ENCODE data around the gene RTL9.
"Not testable (repeated sequence)": the region's sequence is repeated elsewhere in the genome, so short reads cannot be mapped to it uniquely, and the experiment has no call there.

The RTL9 gene

DNA sequence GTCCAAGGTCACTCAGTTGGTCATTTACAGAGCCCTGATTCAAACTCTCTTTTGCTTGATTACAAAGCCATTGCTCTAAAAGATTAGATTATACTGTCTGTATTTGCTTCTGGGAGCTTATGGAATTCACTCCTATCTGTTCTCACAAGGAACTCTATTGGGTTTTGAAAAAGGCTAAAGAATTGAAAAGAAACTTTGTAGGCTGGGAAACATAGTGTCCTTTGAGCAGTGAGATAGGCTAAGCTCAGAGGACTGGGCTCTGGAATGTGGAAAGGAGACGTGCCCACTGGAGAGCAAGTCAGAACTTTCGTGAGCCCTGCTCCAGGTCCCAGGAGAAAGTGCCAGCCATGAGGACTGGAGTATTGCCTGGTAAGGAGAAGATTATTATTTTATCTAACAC, at the start of gene RTL9:
Gene RTL9, plus strand, starts transcription at position 301 of the 400 bp plus-strand sequence. CDS start 91,770 bp downstream, outside the sequence.
- DNase-seq = no peak

DNA sequence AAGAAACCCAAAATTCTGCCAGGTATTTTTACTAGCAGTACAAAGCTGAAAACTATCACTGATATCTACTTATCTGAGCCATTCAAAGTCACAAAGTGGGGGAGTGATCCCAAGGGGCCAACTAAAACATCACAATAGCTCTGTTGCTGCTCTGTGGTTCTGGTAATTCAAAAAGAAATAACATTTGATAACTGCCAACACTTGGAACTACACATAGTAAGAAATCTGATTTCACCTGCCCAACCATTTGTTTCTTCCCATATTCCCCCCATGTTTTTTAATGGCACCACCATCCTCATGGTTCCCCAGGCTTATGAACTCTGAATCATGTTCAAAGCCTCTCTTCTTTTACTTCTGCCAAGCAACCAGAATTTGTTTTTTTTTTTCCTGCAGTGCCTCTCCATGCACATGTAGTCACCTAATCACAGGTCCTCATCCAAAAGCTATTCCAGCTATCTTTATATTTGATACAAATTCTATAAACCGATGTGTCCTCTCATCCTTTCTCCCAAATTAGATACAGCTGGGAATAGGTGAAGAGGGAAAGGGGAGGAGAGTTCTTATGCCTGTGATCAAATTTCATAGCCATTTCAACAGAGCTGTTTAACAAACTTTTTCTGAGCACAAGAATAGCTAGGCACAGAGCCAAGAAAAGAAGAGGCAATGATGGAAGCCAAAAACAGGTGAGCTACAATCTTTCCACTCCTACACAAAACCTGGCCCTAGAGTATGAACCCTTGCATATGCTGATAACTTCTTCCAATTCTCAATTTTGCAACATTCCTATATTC, 48.5 kb upstream of the RTL9 start:
- no peak for DNase-seq

DNA sequence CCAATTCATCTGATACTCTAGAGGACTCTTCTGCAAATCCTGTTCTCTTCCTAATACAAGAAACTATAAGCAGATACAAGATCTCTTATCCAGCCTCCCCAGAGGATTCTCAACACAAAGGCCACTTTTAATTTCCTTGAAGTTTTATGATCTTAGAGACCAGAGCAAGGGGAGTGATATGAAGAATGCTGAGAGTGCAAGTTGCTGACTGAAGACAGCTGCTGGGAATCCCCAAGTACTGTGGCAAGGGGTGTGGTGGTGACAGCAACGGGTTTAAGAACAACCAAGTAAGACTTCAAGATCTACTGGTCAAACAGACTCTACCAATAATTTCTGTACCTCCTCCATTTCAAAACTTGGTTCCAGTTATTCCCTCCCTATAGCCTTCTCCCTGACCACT, 47.8 kb upstream of the RTL9 start:
- DNase-seq = peak; percentile 12 to 55

DNA sequence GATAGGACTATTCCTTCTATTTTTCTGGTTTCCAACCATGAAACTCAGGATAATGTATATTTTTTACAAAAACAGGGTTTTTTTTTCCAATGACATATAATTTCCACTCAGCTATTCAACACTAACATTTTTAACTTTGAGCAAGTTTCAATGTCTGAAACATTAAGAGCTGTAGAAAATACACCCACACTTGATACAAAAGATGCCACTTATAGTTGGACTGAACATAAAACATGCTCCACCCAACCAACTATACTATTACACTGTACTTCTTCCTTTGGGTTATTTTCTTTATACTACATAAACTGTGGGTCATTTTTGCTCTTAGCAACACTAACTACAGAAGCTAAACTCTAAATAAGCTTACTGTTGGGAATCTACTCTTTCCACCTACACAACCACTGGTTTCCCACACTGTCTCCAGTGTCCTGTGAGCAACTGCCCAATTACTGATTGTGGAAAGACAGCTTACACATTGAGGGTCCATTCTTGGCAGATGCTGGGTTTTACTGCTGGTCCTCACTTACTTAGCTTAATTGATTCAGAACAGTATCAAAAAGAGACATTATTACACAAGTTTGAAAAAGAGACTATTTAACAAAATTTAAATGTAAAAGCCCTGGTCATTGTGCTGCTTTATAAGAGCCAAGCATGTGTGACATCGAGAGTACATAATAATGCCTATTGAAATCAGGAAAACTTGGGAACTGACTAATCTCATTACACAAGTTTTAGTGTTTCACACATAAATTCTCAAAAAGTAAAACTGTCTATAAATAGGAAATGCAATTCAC, 47.0 kb upstream of the RTL9 start:
- DNase-seq = no peak

DNA sequence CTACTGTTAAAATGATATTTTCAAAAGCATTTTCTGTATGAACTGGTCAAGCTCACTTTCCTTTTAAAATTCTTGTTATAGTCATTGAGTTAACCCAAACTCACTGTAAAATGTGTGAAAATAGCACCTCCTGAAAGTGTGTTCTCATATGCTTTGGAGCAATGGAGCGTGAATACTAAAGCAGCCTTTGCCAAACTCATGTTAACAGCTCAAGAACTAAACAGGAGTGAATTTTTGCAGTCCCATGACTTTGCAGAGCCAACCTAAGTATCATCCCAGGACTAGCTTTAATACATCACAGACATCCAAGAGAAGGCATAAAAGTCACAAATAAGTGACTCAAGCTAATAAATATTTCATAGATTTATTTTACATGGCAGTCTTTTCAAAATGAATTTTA, 43.1 kb upstream of the RTL9 start:
- DNase-seq = no peak

DNA sequence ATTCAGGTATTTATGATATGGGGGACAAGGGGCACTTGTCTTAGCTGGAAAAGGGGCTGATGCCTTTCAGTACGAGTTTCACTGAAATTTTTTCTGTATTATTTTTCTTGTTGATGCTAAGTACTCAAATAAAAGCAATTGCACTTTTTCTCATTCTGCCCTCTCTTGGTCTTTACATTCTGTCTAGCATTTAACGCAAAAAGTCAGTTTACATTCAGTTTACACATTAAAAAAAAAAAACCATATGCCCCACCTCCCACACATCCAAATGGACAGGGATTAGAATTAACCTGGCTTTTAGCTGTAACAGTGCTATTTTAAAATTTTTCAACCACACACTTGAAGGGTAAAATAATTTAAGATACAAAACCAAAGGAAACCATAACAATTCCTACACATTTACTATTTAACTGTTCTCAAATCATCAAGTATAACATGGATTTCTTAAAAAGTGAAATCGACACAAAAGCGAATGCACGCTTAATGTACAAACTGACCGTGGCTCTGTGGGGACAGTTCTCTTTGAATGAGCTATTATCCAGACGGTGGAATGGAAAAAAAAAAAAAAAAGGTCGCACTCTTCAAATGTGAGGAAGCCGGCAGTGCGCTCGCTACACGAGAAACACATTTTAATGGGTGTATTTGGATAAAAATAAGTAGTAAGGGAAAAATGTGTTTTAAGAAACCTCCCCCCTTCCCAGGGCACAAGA, 42.1 kb upstream of the RTL9 start:
- DNase-seq = no peak

DNA sequence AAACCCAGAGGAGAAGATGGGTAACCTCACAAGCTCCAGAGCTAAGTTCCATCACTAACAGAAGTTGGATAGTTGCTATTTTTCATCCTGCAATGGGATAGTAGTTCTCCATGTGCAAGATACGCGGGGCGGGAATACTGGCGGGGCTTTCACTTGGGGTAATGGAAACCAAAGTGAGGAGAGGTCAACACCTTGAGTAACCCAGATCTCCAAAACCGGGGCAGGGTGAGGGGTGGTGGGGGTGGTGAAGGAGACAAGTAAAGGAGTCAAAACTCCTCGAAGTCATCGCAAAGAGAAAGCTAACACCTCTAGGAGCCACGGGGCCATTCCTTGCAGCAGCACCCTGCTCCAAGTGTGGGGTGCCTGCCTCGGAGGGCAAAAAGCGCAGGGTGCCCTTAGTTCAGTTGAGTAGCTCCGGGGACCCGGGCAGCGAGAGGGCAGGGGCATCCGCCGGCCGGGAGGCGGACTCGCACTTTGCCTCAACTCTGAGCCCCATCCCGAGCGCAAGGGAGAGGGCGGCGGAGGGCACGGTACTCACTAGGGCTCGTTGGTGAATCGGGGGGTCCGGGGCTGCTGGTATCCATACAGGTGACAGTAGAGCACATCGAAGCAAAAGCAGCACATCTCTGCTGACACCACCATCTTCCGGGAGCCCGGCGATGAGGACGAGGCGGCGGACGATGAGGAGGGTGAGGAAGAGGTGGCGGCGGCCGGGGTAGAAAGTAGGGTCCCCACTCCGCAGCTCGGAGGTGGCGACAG, 41.4 kb upstream of the RTL9 start:
- peak; percentile 2 to 24 for DNase-seq

DNA sequence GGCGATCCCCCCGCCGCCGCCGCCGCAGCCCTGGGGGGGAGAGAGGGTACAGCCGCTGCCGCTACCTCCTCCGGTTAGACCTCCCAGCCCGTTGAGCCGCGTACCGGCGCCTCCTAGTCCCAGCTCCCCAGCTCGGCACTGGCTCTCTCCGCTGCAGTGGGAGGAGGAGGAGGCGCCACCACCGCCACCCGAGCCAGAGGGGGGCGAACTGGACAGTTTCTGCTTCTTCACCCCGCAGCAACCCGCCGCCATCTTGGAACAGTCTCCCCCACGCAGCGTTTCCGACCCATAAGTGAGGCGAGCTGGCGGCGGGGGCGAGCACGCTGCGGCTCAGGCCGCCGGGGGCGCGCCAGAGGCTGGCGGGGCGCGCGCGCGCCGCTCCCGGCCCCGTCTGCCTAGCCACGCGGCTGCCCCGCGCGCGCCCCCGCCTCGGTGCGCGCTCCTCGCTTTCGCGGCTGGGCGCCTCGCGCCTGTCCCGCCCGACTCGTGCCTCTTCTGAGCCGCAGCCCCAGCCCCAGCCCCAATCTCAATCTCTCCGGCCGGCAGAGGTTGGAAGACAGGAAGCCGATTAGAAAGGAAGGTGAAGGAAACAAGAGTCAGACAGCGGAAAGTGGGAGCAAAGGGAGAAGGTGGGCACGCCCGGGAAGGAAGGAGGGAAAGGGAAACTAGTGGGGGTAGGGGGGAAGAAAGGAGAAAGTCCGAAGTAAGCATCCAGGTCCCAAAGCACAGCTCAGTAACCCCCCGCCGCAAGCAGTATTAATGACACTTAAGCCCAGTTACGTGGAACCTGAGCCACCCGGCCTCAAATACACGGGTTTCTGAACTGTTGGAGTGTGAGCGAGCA, 40.6 kb upstream of the RTL9 start, which contains the start of gene AMMECR1:
Gene AMMECR1, minus strand, starts transcription at position 266 of the 844 bp plus-strand sequence. Its CDS starts 14 bp downstream, at position 252.
- DNase-seq = peak; percentile 85 to 88

DNA sequence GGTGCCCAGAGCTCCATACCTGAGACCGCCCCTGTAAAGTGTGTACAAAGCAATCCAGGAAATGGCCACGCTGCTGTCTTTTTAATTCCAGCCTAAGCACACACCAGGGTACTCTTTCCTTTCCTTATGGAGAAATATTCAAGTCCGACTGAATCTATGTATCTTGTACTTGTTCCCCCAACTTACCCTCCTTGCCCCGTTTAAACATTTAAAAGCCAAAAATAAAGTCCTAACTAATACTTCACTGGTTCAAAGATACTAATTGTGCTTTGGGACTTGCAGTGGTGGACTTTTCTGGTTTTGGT, 40.0 kb upstream of the RTL9 start:
- DNase-seq = no peak

DNA sequence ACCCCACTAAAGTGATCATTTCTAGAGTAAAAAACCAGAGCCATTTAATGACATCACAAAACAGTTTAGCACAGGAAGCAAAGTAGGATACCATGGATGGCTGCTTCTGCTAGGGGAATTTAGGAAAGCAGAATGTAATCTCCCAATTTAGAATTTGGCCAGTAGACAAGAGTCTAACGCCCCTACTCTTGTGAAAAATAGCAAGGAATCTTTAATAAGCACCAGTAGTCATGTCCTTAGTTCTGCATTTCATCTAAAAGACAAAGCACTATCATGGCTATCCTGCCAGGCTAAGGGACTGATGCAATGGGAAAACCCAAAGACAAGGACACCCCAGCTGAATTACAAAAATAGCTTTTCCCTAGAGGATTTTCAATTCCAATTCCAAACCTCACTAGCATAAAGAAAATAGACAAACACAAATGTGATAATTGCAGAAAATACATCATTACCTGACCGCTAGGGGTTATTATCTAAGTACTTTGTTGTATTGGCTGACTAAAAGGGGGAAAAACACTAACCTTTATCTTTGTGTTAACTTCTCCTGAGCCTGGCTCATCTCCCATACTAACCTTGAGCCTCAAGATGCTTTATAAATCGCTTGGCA, 38.2 kb upstream of the RTL9 start:
- no peak for DNase-seq

DNA sequence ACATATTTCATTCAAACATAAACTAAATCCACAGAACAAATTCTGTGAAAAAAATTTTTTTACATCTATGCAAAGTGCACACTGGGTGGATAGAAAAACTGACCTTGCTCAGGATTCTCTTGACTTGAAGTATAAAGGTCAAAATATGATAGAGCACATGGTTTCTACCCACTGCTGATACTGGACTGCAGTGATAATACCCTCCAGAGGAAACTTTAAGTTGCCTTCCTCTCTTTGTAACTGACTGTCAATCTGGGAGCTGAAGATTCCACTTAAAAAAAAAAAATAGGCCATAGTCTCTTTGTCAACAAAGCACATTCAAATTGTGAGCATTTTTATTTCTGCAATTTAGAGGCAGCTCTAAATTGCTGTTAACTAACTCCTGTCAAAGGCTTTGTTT, 37.6 kb upstream of the RTL9 start:
- DNase-seq = no peak

DNA sequence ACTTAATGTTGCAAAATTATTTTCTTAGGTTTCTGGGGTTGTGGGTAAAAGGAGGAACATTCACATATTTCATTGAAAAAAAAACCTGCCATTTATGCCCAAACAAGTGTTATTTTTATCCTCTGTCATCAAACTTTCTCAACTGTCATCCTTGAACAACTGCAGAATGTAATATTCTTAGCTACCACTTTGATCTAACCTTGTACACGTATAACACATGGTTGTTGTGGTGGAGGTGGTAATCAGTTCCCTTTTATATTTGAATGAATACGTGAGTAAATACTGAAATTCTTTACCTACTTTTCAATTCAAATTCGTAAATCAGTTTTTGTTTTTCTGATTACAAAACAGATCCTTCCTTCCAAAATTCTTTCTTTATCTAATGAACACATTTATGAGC, 37.0 kb upstream of the RTL9 start:
- DNase-seq = no peak

DNA sequence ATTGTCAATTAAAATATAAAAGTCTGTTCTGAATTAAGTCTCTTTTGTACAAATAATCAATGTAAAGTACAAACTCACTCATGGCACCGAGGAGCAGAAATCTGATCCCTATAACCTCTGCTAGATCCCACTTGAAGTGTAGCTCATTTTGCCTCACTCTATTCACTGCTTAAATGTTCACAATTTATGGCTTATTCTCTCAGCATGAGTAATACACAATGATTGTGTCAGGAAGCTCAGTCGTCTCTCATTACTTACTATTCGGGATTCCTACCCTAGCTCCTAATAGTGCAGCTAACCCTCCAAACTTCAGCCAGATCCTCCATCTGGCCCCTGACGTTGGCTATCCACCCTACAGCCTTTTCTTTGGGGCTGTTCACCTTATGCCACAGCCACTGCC, 36.0 kb upstream of the RTL9 start:
- no peak for DNase-seq

DNA sequence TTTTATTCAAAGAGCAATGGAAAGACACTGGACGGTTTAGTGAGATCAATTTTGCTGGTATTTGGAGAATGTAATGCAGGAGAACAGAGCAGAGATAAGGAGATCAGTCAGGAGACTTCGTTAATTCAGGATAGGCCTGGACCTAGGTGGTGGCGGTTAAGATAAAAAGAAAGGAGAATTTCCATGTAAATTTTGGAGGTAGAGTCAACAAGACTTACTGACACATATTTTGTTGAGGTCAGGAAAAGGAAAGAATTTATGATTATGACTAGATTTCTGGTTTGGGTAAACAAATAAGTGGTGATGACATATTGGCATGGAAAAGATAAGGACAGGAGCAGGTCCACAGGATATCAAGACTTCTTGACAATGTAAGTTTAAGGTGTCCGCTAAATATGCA, 31.9 kb upstream of the RTL9 start:
- no peak for DNase-seq

DNA sequence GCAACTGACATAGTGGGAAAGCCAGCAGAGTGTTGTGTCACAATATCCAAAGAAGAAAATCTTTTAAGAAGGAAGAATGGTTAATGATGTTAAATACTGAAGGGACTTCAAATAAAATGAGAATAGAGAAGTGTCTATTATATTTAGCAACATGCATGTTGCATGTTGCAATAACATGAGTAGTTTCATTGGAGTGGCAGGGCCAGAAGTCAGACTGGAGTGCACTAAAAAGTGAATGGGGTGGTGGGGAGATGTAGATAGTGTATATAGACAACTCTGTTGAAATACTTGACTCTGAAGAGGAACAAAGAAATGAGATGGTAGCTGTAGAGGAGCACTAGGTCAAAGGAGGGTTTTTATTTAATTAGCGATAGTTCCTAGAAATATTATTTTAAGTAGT, 31.3 kb upstream of the RTL9 start:
- DNase-seq = peak in 1 of 2 donors; percentile 6

DNA sequence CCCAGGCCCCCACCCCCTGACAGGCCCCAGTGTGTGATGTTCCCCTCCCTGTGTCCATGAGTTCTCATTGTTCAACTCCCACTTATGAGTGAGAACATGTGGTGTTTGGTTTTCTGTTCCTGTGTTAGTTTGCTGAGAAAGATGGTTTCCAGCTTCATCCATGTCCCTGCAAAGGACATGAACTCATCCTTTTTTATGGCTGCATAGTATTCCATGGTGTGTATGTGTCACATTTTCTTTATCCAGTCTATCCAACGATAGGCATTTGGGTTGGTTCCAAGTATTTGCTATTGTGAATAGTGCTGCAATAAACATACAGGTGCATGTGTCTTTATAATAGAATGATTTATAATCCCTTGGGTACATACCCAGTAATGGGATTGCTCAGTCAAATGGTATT, 30.0 kb upstream of the RTL9 start:
- not testable (repeated sequence) for DNase-seq

DNA sequence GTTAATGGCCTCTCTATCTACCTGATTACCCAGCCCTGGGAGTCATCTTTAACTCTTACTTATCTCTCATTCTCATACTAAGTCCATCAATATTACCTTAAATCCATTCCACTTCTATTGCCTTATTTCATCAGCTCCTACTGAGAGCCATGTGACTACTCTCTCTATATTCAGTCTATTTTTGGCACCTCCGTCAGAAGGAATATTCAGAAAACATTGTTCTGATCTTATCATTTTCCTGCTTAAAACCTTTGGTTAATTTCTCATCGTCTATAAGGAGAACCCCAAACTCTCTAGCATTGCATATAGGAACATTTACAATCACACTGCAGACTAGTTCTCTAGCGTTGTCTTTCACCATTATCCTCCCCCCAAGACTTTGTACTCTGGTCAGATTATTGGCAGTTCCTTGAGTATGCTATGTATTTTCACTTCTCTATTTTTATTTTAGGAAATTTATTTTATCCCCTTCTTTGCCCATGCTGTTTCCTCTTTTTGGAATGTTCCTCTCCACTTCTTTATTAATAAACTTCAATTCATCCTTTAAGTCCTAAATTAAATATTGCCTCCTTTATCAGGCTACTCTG, 27.1 kb upstream of the RTL9 start:
- DNase-seq = no peak

DNA sequence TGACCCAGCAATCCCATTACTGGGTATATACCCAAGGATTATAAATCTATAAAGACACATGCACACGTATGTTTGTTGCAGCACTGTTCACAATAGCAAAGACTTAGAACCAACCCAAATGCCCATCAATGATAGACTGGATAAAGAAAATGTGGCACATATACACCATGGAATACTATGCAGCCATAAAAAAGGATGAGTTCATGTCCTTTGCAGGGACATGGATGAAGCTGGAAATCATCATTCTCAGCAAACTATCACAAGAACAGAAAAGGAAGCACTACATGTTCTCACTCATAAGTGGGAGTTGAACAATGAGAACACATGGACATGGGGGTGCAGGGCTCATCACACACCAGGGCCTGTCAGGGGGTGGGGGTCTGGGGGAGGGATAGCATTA, 25.2 kb upstream of the RTL9 start:
- not testable (repeated sequence) for DNase-seq

DNA sequence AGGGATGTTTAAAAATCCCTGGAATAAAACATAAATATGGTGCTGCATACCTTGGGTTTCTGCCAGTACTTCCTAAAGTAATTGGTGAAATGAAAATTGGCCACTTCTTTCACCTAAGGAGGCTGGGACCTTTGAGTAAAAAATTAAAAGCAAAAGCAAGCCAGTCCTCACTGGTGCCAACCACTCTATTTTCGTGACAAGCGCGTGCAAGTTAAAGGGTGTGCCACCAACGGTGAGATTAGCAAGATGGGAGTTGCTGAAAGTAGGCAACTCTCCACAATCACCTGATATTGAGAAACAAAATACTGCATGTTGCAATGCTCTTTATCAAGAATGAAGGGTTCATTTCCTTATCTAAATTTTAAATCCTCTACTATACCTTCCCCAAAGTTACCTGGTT, 19.7 kb upstream of the RTL9 start:
- DNase-seq = no peak

DNA sequence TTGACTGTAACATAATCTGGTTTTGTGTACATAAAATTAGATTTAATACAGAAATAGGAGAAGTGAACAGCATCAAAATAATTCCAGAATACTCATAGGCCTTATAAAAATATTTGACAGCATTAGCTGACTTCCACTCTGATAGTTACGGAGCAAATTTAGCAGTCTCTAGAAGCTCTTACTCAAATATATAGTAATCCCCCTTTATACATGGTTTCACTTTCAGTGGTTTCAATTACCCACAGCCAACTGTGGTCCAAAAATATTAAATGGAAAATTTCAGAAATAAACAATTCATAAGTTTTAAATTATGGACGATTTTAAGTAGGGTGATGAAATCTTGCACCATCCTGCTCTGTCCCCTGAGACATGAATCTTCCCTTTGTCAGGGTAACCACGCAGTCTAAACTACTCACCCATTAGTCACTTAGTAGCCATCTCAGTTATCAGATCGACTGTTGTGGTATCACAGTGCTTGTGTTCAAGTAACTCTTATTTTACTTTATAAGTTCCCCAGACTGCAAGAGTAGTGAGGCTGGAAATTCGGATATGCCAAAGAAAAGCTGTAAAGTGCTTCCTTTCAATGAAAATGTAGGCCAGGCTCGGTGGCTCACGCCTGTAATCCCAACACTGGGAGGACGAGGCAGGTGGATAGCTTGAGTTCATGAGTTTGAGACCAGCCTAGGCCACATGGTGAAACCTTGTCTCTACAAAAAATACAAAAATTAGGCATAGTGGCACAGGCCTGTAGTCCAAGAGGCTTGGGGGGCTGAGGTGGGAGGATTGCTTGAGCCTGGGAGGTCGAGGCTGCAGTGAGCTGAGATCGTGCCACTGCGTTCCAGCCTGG, 17.2 kb upstream of the RTL9 start:
- no peak for DNase-seq
